ENCODE data around the gene GALNT14. TPM values are rescaled to one million over a fixed set of nuclear protein-coding genes. Genes with fewer than 3 reads are reported as not detected.

GALNT14 gene
- total RNA-seq, 1 donor from 2014 or later, result 0.83 TPM

- intact Hi-C loops (cut with DNase I), result no loop called here
- Histone ChIP-seq H3K27ac (no peak overlapping the region), H3K36me3 (no peaks in the 10 kb centered on the region), H3K9me3 (no peaks in the 10 kb centered on the region), H3K4me3 (no peak overlapping the region), H3K4me1 (no peaks in the 10 kb centered on the region), H3K27me3 (ENCODE audit: low read depth) (no peaks in the 10 kb centered on the region)
- DNase-seq (no peak), ATAC-seq (no peak)
- TF ChIP-seq CTCF (IDR thresholded peaks at IDR 0.05), result no peak
Measured at GRCh38 chr2:30933496-30933895, 204.7 kb downstream of the GALNT14 start.

- peak in 1 of 2 donors; percentile 31 for ATAC-seq
- Histone ChIP-seq H3K4me3 (no peak overlapping the region), H3K4me1 (no peaks in the 10 kb centered on the region)
Measured at GRCh38 chr2:30932870-30933269, 205.4 kb downstream of the GALNT14 start.

GRCh38 chr2:30931841-30932407, 206.3 kb downstream of the GALNT14 start:
- intact Hi-C loops (cut with DNase I), result no loop called here
- ATAC-seq (no peak), DNase-seq (no peak)
- Histone ChIP-seq H3K4me1 (no peaks in the 10 kb centered on the region), H3K9me3 (no peaks in the 10 kb centered on the region), H3K4me3 (no peak overlapping the region), H3K27me3 (ENCODE audit: low read depth) (no peaks in the 10 kb centered on the region), H3K27ac (no peak overlapping the region), H3K36me3 (no peaks in the 10 kb centered on the region)
- TF ChIP-seq CTCF (IDR thresholded peaks at IDR 0.05), result no peak

More at GRCh38 chr2:30932870-30933269, 205.4 kb downstream of the GALNT14 start:
- no peaks in the 10 kb centered on the region for H3K27me3 ChIP-seq (ENCODE audit: low read depth)
- DNase-seq, result no peak
- no peak for TF ChIP-seq CTCF (IDR thresholded peaks at IDR 0.05)
- no peaks in the 10 kb centered on the region for H3K36me3 ChIP-seq
- intact Hi-C loops (cut with DNase I), result no loop called here
- H3K9me3 ChIP-seq, result no peaks in the 10 kb centered on the region
- H3K27ac ChIP-seq, result no peak overlapping the region

GRCh38 chr2:30930716-30931115, 207.5 kb downstream of the GALNT14 start:
- Histone ChIP-seq H3K9me3 (no peaks in the 10 kb centered on the region), H3K4me3 (no peak overlapping the region), H3K36me3 (no peaks in the 10 kb centered on the region), H3K4me1 (no peaks in the 10 kb centered on the region), H3K27ac (no peak overlapping the region), H3K27me3 (ENCODE audit: low read depth) (no peaks in the 10 kb centered on the region)
- TF ChIP-seq CTCF (IDR thresholded peaks at IDR 0.05), result no peak
- intact Hi-C loops (cut with DNase I), result no loop called here
- no peak for ATAC-seq
- no peak for DNase-seq

- Histone ChIP-seq H3K9me3 (no peaks in the 10 kb centered on the region), H3K36me3 (no peaks in the 10 kb centered on the region), H3K4me1 (no peaks in the 10 kb centered on the region), H3K4me3 (no peak overlapping the region), H3K27ac (no peak overlapping the region), H3K27me3 (ENCODE audit: low read depth) (no peaks in the 10 kb centered on the region)
- no peak for TF ChIP-seq CTCF (IDR thresholded peaks at IDR 0.05)
- ATAC-seq, result no peak
- DNase-seq, result no peak
- intact Hi-C loops (cut with DNase I), result no loop called here
Measured at GRCh38 chr2:30927465-30928075, 210.7 kb downstream of the GALNT14 start.
